Endothelial cell of umbilical vein (primary cell): ENCODE data around the gene RPS6KA3. TPM values are rescaled to one million over a fixed set of nuclear protein-coding genes. Genes with fewer than 3 reads are reported as not detected.

Experiments used
- BruUV-seq: library from RNA; stranded (reverse); fragments of 400-500 nt; replicated peaks from 2 replicates; lab custom pipeline; 2021; lab: Mats Ljungman, UMichigan
- CTCF ChIA-PET: fragments of 300-600, 350-600 bp; sonication (Branson Sonifier 250); formaldehyde crosslinking; loops from one replicate; lab custom pipeline; 2021; ENCODE audit warnings: antibody characterized with exemption, inconsistent platforms; lab: Charles Lee
- POLR2A ChIA-PET: fragments of 300-600, 350-600 bp; sonication (Branson Sonifier 250); formaldehyde crosslinking; loops from one replicate; lab custom pipeline; 2021; ENCODE audit warnings: antibody characterized with exemption, inconsistent platforms; lab: Charles Lee
- DNase-seq: peaks from one replicate; pipeline ENCODE4 v3.0.0-alpha.2; 2011; ENCODE audit warnings: low read depth, low spot score
- FAIRE-seq: peaks from 2 replicates; lab custom pipeline; 2011; peaks lifted over from hg19 to GRCh38; lab: Jason Lieb, UNC
- H2AFZ ChIP-seq: 2 replicates; pipeline ENCODE4 v1.6.0; 2012; ENCODE audit warnings: low read depth, low read length, control low read depth, inconsistent platforms
- H3K27ac ChIP-seq: 2 replicates; pipeline ENCODE4 v1.5.1; 2011; ENCODE audit warnings: low read depth, mild to moderate bottlenecking, control low read depth, low read length, moderate library complexity; ENCODE audit not compliant: insufficient read depth
- H3K27me3 ChIP-seq, 2 experiments: 2 replicates each; pipeline versions ENCODE4 v1.6.0 to v1.6.1; 2011; ENCODE audit warnings: low read length in 2 of 2, mixed read lengths in 1 of 2; ENCODE audit not compliant: control insufficient read depth in 2 of 2, insufficient read depth in 2 of 2
- H3K36me3 ChIP-seq, 2 experiments: 2 replicates in 1 of 2; 3 replicates in 1 of 2; pipeline ENCODE4 v1.5.1; 2011; ENCODE audit warnings: low read length in 2 of 2, mild to moderate bottlenecking in 1 of 2, moderate library complexity in 1 of 2; ENCODE audit not compliant: control insufficient read depth in 2 of 2, insufficient read depth in 2 of 2; ENCODE audit errors: extremely low read depth in 1 of 2
- H3K4me1 ChIP-seq: 3 replicates; pipeline ENCODE4 v1.5.1; 2011; ENCODE audit warnings: mild to moderate bottlenecking, low read length; ENCODE audit not compliant: control insufficient read depth, insufficient read depth; ENCODE audit errors: extremely low read depth
- H3K4me2 ChIP-seq: 2 replicates; pipeline ENCODE4 v1.6.1; 2011; ENCODE audit warnings: low read length, control low read depth, mixed read lengths; ENCODE audit not compliant: insufficient read depth
- H3K4me3 ChIP-seq, 3 experiments: fragments of 200-600 bp in 1 of 3; sonication (generic), shearing (Covaris generic) in 1 of 3; replicated peaks in 1 of 3; 2 replicates each; pipeline ENCODE4 v1.5.1; 2011 to 2016; ENCODE audit warnings: control low read depth in 3 of 3, low read length in 3 of 3, mild to moderate bottlenecking in 2 of 3, inconsistent platforms in 1 of 3, low read depth in 1 of 3, moderate library complexity in 1 of 3; ENCODE audit not compliant: insufficient read depth in 1 of 3
- H3K79me2 ChIP-seq: 2 replicates; pipeline ENCODE4 v1.6.0; 2012; ENCODE audit warnings: low read length, inconsistent platforms; ENCODE audit not compliant: control insufficient read depth, insufficient read depth
- H3K9ac ChIP-seq: replicated peaks from 2 replicates; pipeline ENCODE3; 2011; ENCODE audit warnings: low read length, control low read depth; ENCODE audit not compliant: insufficient read depth; ENCODE audit errors: extremely low read depth
- H3K9me1 ChIP-seq: replicated peaks from 3 replicates; pipeline ENCODE4 v1.6.0; 2011; ENCODE audit warnings: mild to moderate bottlenecking, low read length; ENCODE audit not compliant: control insufficient read depth, insufficient read depth; ENCODE audit errors: extremely low read depth
- H3K9me3 ChIP-seq: replicated peaks from 2 replicates; pipeline ENCODE4 v1.5.1; 2012; ENCODE audit warnings: low read length, inconsistent platforms; ENCODE audit not compliant: control insufficient read depth, insufficient read depth
- H4K20me1 ChIP-seq: replicated peaks from 2 replicates; pipeline ENCODE3; 2011; ENCODE audit warnings: mild to moderate bottlenecking, low read length; ENCODE audit not compliant: control insufficient read depth, insufficient read depth; ENCODE audit errors: extremely low read depth
- EZH2 ChIP-seq: IDR thresholded peaks from 2 replicates; pipeline ENCODE4 v1.6.1; 2012; ENCODE audit warnings: borderline replicate concordance, low read depth, mild to moderate bottlenecking, moderate library complexity, low read length, inconsistent platforms; ENCODE audit not compliant: severe bottlenecking
- FOS ChIP-seq: IDR thresholded peaks from 2 replicates; pipeline ENCODE4 v1.6.1; 2011; ENCODE audit warnings: mild to moderate bottlenecking, low read length, moderate library complexity, borderline replicate concordance; ENCODE audit not compliant: insufficient read depth
- GATA2 ChIP-seq: IDR thresholded peaks from 2 replicates; pipeline ENCODE4 v1.7.0; 2011; ENCODE audit warnings: low read depth, mild to moderate bottlenecking, moderate library complexity, mixed read lengths, low read length; ENCODE audit not compliant: insufficient read length, insufficient read depth
- JUN ChIP-seq: IDR thresholded peaks from 2 replicates; pipeline ENCODE4 v1.6.1; 2011; ENCODE audit warnings: borderline replicate concordance, low read depth; ENCODE audit not compliant: insufficient read length, insufficient read depth
- MAX ChIP-seq: IDR thresholded peaks from 2 replicates; pipeline ENCODE4 v1.6.1; 2011; ENCODE audit not compliant: insufficient read depth, insufficient read length
- MYC ChIP-seq: IDR thresholded peaks from one replicate; pipeline ENCODE4 v1.6.1; 2011; ENCODE audit warnings: mild to moderate bottlenecking, low read depth, low read length
- POLR2A ChIP-seq: IDR thresholded peaks from 2 replicates; pipeline ENCODE4 v1.6.1; 2012; ENCODE audit warnings: low read depth, mild to moderate bottlenecking, control low read depth, low read length
- POLR2AphosphoS5 ChIP-seq: IDR thresholded peaks from 2 replicates; pipeline ENCODE4 v1.6.1; 2012; ENCODE audit warnings: low read depth, mild to moderate bottlenecking, control low read depth, low read length, moderate library complexity; ENCODE audit not compliant: insufficient read depth
- dilution Hi-C: fragments of 300-500 bp; cut with MboI; formaldehyde crosslinking; loops from one replicate; pipeline ENCODE4 v1.15.0; 2019; ENCODE audit warnings: low sequenced_read_pairs; ENCODE audit not compliant: extremely low pct_ligation_motif_present
- intact Hi-C: fragments of 100-400 bp; cut with micrococcal nuclease; formaldehyde crosslinking; loops from one replicate; pipeline ENCODE4 v1.10.0; 2022
- polyA plus RNA-seq, 4 experiments: library from polyadenylated mRNA; depleted of rRNA in 3 of 4; stranded (reverse) in 3 of 4; unstranded in 1 of 4; fragments of >200 nt; gene quantifications; 2 replicates each; pipeline versions ENCODE4 v1.2.1 to v1.2.3, GENCODE V29; 2011 to 2012; ENCODE audit warnings: missing spikeins in 1 of 4
- total RNA-seq: library from RNA; stranded (reverse); gene quantifications from 2 replicates; pipeline ENCODE4 v1.2.3, GENCODE V29; 2021
- TF ChIP-seq, protein P1 (sequence below), 2 donors: IDR thresholded peaks; 1 replicate in 1 of 2; 2 replicates in 1 of 2; pipeline ENCODE4 v1.5.1; 2011; ENCODE audit warnings: low read length in 2 of 2, mild to moderate bottlenecking in 2 of 2, moderate library complexity in 2 of 2, control low read depth in 1 of 2, inconsistent platforms in 1 of 2, low read depth in 1 of 2; ENCODE audit not compliant: insufficient read depth in 1 of 2; ENCODE audit errors: extremely low read depth in 1 of 2

The RPS6KA3 gene
- total and polyA plus RNA-seq, 2 donors (not counting 3 experiments of a cell fraction or from before 2014, with no cell fraction given), result 24.4 to 61.6 TPM

- Histone ChIP-seq H4K20me1 (no peaks in the 10 kb centered on the region), H3K4me3 (no peak overlapping the region), H3K9ac (no peak overlapping the region), H2AFZ (no peak overlapping the region), H3K27me3 (no peaks in the 10 kb centered on the region), H3K4me1 (no peaks in the 10 kb centered on the region), H3K27ac (no peak overlapping the region), H3K9me3 (no peaks in the 10 kb centered on the region), H3K9me1 (no peaks in the 10 kb centered on the region), H3K36me3 (no peaks in the 10 kb centered on the region), H3K4me2 (no peak overlapping the region), H3K79me2 (no peaks in the 10 kb centered on the region)
- intact Hi-C loops, result no loop called here
- BruUV-seq, result no TSS peak
- FAIRE-seq, result no peak
- TF ChIP-seq POLR2A (no peak), JUN (no peak), EZH2 (no peak)
- TF ChIP-seq, protein P1, sequence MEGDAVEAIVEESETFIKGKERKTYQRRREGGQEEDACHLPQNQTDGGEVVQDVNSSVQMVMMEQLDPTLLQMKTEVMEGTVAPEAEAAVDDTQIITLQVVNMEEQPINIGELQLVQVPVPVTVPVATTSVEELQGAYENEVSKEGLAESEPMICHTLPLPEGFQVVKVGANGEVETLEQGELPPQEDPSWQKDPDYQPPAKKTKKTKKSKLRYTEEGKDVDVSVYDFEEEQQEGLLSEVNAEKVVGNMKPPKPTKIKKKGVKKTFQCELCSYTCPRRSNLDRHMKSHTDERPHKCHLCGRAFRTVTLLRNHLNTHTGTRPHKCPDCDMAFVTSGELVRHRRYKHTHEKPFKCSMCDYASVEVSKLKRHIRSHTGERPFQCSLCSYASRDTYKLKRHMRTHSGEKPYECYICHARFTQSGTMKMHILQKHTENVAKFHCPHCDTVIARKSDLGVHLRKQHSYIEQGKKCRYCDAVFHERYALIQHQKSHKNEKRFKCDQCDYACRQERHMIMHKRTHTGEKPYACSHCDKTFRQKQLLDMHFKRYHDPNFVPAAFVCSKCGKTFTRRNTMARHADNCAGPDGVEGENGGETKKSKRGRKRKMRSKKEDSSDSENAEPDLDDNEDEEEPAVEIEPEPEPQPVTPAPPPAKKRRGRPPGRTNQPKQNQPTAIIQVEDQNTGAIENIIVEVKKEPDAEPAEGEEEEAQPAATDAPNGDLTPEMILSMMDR (IDR thresholded peaks at IDR 0.05; ENCODE audit: extremely low read depth in 1 of 2, insufficient read depth in 1 of 2, low read depth in 1 of 2, low read length in 2 of 2), result no peak
- CTCF ChIA-PET, result no interaction called here
- DNase-seq, result no peak
- POLR2A ChIA-PET, result no interaction called here
- dilution Hi-C loops, result no loop called here
Measured at GRCh38 chrX:20274121-20274520, 7.4 kb upstream of the RPS6KA3 start.

DNA sequence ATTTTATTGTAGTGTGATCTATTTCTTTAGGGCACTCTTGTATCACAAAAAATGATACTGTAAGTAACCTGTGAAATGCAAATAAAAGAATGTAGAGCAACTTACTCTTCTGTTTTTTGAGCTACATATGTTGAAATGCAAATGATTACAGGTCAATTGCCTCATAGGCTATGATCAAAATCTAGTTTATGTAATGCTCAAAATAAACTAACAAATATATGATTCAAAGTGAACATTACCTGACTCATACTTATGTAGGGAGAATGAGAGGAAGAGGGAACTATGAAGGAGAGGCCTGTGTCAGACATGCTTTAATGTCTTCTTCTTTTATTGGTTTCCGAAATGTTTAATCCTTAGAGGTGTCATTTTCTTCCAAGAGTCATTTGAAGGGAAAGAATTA, 5.0 kb upstream of the RPS6KA3 start:
- H3K27me3 ChIP-seq, result no peaks in the 10 kb centered on the region
- no peaks in the 10 kb centered on the region for H3K79me2 ChIP-seq
- no peak overlapping the region for H2AFZ ChIP-seq
- no peak overlapping the region for H3K4me2 ChIP-seq
- no peaks in the 10 kb centered on the region for H3K9me1 ChIP-seq
- H3K36me3 ChIP-seq, result no peaks in the 10 kb centered on the region
- no peak overlapping the region for H3K27ac ChIP-seq
- H3K4me3 ChIP-seq, result no peak overlapping the region
- peaks cover 6% of the 10 kb centered on the region for H3K4me1 ChIP-seq
- no peaks in the 10 kb centered on the region for H4K20me1 ChIP-seq
- dilution Hi-C loops (no loop called here), intact Hi-C loops (no loop called here)
- ChIA-PET CTCF (no interaction called here), POLR2A (no interaction called here)
- no TSS peak for BruUV-seq
- DNase-seq, result no peak
- H3K9me3 ChIP-seq, result no peaks in the 10 kb centered on the region
- no peak for TF ChIP-seq MYC
- TF ChIP-seq MAX, result no peak
- TF ChIP-seq GATA2, result no peak
- no peak for TF ChIP-seq EZH2
- TF ChIP-seq POLR2AphosphoS5, result no peak
- no peak for TF ChIP-seq JUN
- TF ChIP-seq FOS, result no peak
- FAIRE-seq, result no peak
- H3K9ac ChIP-seq, result no peak overlapping the region
